HG03520 (cell line): Measurements from ENCODE around the gene ZFAND2A.

ENCODE experiments used
- ATAC-seq: cut with Tn5 transposase; IDR thresholded peaks from one replicate; pipeline ENCODE4 v1.9.1; 2021; ENCODE audit warnings: mild to moderate bottlenecking, moderate library complexity; ENCODE audit not compliant: unreplicated experiment

Gene ZFAND2A

GRCh38 chr7:1110358-1110757 lies 49.6 kb downstream of the ZFAND2A start:
- no peak for ATAC-seq

- no peak for ATAC-seq
Measured at GRCh38 chr7:1109581-1110310, 50.2 kb downstream of the ZFAND2A start.

- no peak for ATAC-seq
Measured at GRCh38 chr7:1108264-1108920, 51.6 kb downstream of the ZFAND2A start.

GRCh38 chr7:1106793-1107421 lies 53.1 kb downstream of the ZFAND2A start:
- ATAC-seq, result no peak

GRCh38 chr7:1106063-1106792 lies 53.8 kb downstream of the ZFAND2A start:
- ATAC-seq, result no peak

GRCh38 chr7:1105189-1105588 lies 54.8 kb downstream of the ZFAND2A start:
- no peak for ATAC-seq

GRCh38 chr7:1104516-1105179 lies 55.3 kb downstream of the ZFAND2A start:
- no peak for ATAC-seq

- ATAC-seq, result no peak
Measured at GRCh38 chr7:1103789-1104515, 56.0 kb downstream of the ZFAND2A start.

- ATAC-seq, result no peak
Measured at GRCh38 chr7:1103009-1103788, 56.8 kb downstream of the ZFAND2A start.
